Head of caudate nucleus (tissue), 42 donors: ENCODE data around the gene B3GNT4.

Source experiments
- DNase-seq, 42 donors: peaks; one replicate each; pipeline versions ENCODE4 v3.0.0 to v3.0.0-alpha.2; 2020 to 2021; ENCODE audit warnings: mixed read lengths in 7 of 42
- intact Hi-C: fragments of 100-400 bp; cut with DNase I; formaldehyde crosslinking; loops from one replicate; pipeline ENCODE4 v1.15.0; 2022

The B3GNT4 gene

GRCh38 chr12:122206111-122206881 lies 2.8 kb downstream of the B3GNT4 start:
- intact Hi-C loops, result no loop called here
- peak in 3 of 42 donors; percentile 3 to 30 (median 15) for DNase-seq

- intact Hi-C loops, result no loop called here
Measured at GRCh38 chr12:122206976-122207375, 3.5 kb downstream of the B3GNT4 start.

GRCh38 chr12:122207391-122207790 lies 3.9 kb downstream of the B3GNT4 start:
- intact Hi-C loops, result no loop called here
- no peak for DNase-seq

More at GRCh38 chr12:122206976-122207375, 3.5 kb downstream of the B3GNT4 start:
- DNase-seq, result peak in 1 of 42 donors; percentile 13

- intact Hi-C loops, result no loop called here
- DNase-seq, result peak in 1 of 42 donors; percentile 12
Measured at GRCh38 chr12:122208073-122208820, 4.7 kb downstream of the B3GNT4 start.

GRCh38 chr12:122215771-122216170 lies 12.3 kb downstream of the B3GNT4 start:
- no peak for DNase-seq
- intact Hi-C loops, result no loop called here

GRCh38 chr12:122216445-122216844 lies 12.9 kb downstream of the B3GNT4 start:
- intact Hi-C loops, result no loop called here
- DNase-seq, result no peak

- intact Hi-C loops, result loop anchor here (5.0 to 10.0 kb wide), 2 partner anchors 41 to 279 kb away; partner anchors contain the start of genes VPS33A and ZCCHC8
- DNase-seq, result peak; percentile 99 to 100 (median 100)
Measured at GRCh38 chr12:122225683-122226365, 22.3 kb downstream of the B3GNT4 start, which contains the start of gene DIABLO. TSS of gene DIABLO (minus strand) at chr12:122226052. CDS start at chr12:122226014, 38 bp downstream.

- intact Hi-C loops, result loop anchor here (5.0 to 10.0 kb wide), 2 partner anchors 41 to 278 kb away; partner anchors contain the start of genes VPS33A and ZCCHC8
- peak in 16 of 42 donors; percentile 12 to 60 (median 32) for DNase-seq
Measured at GRCh38 chr12:122226366-122227125, 23.0 kb downstream of the B3GNT4 start.

- intact Hi-C loops, result loop anchor here (5.0 to 10.0 kb wide), 2 partner anchors 40 to 277 kb away; partner anchors contain the start of genes VPS33A and ZCCHC8
- DNase-seq, result no peak
Measured at GRCh38 chr12:122227341-122227740, 23.8 kb downstream of the B3GNT4 start.

- intact Hi-C loops, result loop anchor here (5.0 to 10.0 kb wide), 2 partner anchors 39 to 277 kb away; partner anchors contain the start of genes VPS33A and ZCCHC8
- DNase-seq, result no peak
Measured at GRCh38 chr12:122228092-122228491, 24.6 kb downstream of the B3GNT4 start.

GRCh38 chr12:122230798-122231197 lies 27.3 kb downstream of the B3GNT4 start:
- intact Hi-C loops, result no loop called here
- no peak for DNase-seq

- DNase-seq, result no peak
Measured at GRCh38 chr12:122232691-122233090, 29.2 kb downstream of the B3GNT4 start.

GRCh38 chr12:122235741-122236140 lies 32.2 kb downstream of the B3GNT4 start:
- DNase-seq, result no peak
- intact Hi-C loops, result no loop called here

More at GRCh38 chr12:122232691-122233090, 29.2 kb downstream of the B3GNT4 start:
- intact Hi-C loops, result no loop called here

GRCh38 chr12:122238861-122239260 lies 35.4 kb downstream of the B3GNT4 start:
- intact Hi-C loops, result no loop called here
- DNase-seq, result no peak

- no peak for DNase-seq
- intact Hi-C loops, result no loop called here
Measured at GRCh38 chr12:122243965-122244364, 40.5 kb downstream of the B3GNT4 start.

GRCh38 chr12:122244565-122245371 lies 41.3 kb downstream of the B3GNT4 start:
- intact Hi-C loops, result no loop called here
- DNase-seq, result no peak

GRCh38 chr12:122245553-122245952 lies 42.0 kb downstream of the B3GNT4 start:
- intact Hi-C loops, result no loop called here
- DNase-seq, result no peak

GRCh38 chr12:122250047-122250446 lies 46.5 kb downstream of the B3GNT4 start:
- intact Hi-C loops, result no loop called here
- no peak for DNase-seq
